Chondrocyte (in vitro differentiated cells): ENCODE results near the gene SMC6. TPM values are rescaled to one million over a fixed set of nuclear protein-coding genes. Genes with fewer than 3 reads are reported as not detected.

ENCODE experiments used
- DNase-seq: peaks from one replicate; pipeline ENCODE4 v3.0.0; 2021; ENCODE audit warnings: mixed read lengths, low spot score
- H3K27ac Mint-ChIP-seq: one replicate; pipeline ENCODE4 v1.8.0; 2021; ENCODE audit warnings: mild to moderate bottlenecking, moderate library complexity, mixed read lengths; ENCODE audit not compliant: unreplicated experiment
- H3K27me3 Mint-ChIP-seq: 2 replicates; pipeline ENCODE4 v1.8.0; 2021; ENCODE audit warnings: low read depth, mixed read lengths
- H3K36me3 Mint-ChIP-seq: 2 replicates; pipeline ENCODE4 v1.8.0; 2021; ENCODE audit warnings: low read depth, mixed read lengths
- H3K4me1 Mint-ChIP-seq: 2 replicates; pipeline ENCODE4 v1.8.0; 2021; ENCODE audit warnings: low read depth, mild to moderate bottlenecking, mixed read lengths
- H3K4me3 Mint-ChIP-seq: one replicate; pipeline ENCODE4 v1.8.0; 2021; ENCODE audit warnings: mild to moderate bottlenecking, moderate library complexity, mixed read lengths; ENCODE audit not compliant: unreplicated experiment
- H3K9me3 Mint-ChIP-seq: 2 replicates; pipeline ENCODE4 v1.8.0; 2021; ENCODE audit warnings: low read depth, mixed read lengths
- CTCF ChIP-seq: fragments of 200-600 bp; sonication (generic); IDR thresholded peaks from 2 replicates; pipeline ENCODE4 v1.5.0; 2021; ENCODE audit warnings: antibody characterized with exemption, mild to moderate bottlenecking, moderate library complexity
- total RNA-seq: library from RNA; stranded (reverse); gene quantifications from 3 replicates; pipeline ENCODE4 v1.2.1, GENCODE V29; 2021

SMC6 gene
- total RNA-seq, 1 donor from 2014 or later, result 21.0 TPM

- no peaks in the 10 kb centered on the region for H3K27me3 Mint-ChIP-seq
- no peaks in the 10 kb centered on the region for H3K9me3 Mint-ChIP-seq
- no peak overlapping the region for H3K4me3 Mint-ChIP-seq
- H3K27ac Mint-ChIP-seq, result no peak overlapping the region
- H3K4me1 Mint-ChIP-seq, result peaks cover 9% of the 10 kb centered on the region
- no peak for DNase-seq
- no peak for TF ChIP-seq CTCF
- no peaks in the 10 kb centered on the region for H3K36me3 Mint-ChIP-seq
These were observed 115.3 kb downstream of the SMC6 start for GRCh38 chr2:17638196-17638743.

DNA sequence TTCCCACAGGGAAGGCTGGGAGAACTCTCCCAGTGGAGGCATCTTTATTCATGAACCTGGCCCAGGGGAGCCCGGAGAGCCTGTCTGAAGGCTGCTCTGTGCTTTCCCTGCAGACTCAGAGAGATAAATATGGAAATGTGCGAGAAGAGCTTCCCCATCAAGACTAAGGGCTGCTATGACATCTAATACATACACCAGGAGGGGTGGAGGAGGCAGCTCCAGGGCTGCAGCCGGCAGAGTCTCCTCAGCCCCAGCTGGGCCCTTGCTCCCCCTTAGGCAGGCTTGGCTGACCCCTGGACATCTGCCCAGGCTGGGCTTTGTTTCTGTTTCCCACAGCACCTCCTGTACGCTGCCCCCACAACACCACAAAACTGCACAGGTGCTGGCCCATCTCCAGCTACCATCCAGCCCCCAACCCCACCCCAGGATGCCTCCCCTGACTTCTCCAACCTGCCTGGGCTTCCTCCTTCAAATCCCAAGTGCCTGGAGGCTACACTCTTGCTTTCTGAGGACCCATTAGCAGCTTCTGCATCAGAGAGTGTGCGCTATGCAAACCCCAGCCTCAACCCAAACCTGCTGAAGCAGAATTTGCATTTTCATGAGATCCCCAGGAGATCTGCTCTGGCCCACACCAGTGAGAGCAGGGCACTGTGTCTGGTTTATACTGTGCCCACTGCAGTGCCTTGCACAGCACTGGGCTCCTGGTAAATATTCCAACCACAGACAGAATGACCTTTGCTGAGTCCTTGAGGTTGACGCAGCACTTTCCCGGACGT lies 116.3 kb downstream of the SMC6 start:
- Mint-ChIP-seq H3K27me3 (no peaks in the 10 kb centered on the region), H3K27ac (no peak overlapping the region), H3K4me3 (no peak overlapping the region), H3K36me3 (no peaks in the 10 kb centered on the region), H3K4me1 (no peaks in the 10 kb centered on the region), H3K9me3 (no peaks in the 10 kb centered on the region)
- DNase-seq, result no peak
- no peak for TF ChIP-seq CTCF

DNA sequence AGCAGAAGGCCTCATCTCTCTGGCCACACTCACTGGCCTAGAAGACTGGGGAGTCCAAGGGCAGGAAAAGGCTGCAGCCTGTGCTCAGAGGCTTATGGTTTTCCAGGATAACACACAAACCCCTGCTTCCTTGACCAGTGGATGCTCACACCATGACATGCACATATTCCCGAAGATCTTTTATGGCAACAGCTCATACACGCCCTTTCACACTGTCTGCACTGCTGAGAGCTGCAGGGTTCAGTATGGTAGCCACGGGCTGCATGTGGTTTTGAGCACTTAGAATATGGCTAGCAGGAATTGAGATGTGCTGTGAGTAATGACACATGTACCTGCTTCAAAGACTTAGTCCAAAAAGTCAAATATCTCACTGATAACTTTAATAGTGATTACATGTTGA lies 117.4 kb downstream of the SMC6 start:
- H3K27ac Mint-ChIP-seq, result no peak overlapping the region
- no peak overlapping the region for H3K4me3 Mint-ChIP-seq
- no peaks in the 10 kb centered on the region for H3K4me1 Mint-ChIP-seq
- no peaks in the 10 kb centered on the region for H3K27me3 Mint-ChIP-seq
- H3K36me3 Mint-ChIP-seq, result no peaks in the 10 kb centered on the region
- H3K9me3 Mint-ChIP-seq, result no peaks in the 10 kb centered on the region
- DNase-seq, result no peak
- no peak for TF ChIP-seq CTCF

DNA sequence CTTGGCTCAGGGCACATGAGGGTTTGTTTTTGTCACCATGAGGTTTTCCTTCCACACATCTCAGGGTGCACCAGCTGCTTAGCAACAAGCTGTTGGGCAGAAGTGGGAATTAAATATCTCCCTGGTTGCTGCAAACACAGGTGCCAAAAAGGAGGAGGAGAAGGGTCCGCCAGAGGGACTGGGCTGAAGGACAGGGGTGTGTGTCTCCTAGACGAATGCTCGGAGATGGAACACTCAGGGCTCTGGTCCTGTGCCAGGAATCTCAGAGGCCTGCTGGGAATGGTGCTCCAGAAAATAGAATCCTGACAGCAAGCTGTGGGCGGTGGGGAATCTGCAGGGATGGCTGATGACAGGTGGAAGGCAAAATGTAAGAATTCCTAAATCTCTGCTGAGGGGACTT lies 118.6 kb downstream of the SMC6 start:
- no peak for TF ChIP-seq CTCF
- Mint-ChIP-seq H3K4me3 (no peak overlapping the region), H3K27me3 (no peaks in the 10 kb centered on the region), H3K36me3 (no peaks in the 10 kb centered on the region), H3K9me3 (no peaks in the 10 kb centered on the region), H3K4me1 (no peaks in the 10 kb centered on the region), H3K27ac (no peak overlapping the region)
- DNase-seq, result no peak

GRCh38 chr2:17630089-17630488 lies 123.5 kb downstream of the SMC6 start:
- Mint-ChIP-seq H3K4me1 (no peaks in the 10 kb centered on the region), H3K36me3 (no peaks in the 10 kb centered on the region), H3K4me3 (no peak overlapping the region), H3K27me3 (no peaks in the 10 kb centered on the region), H3K27ac (no peak overlapping the region), H3K9me3 (no peaks in the 10 kb centered on the region)
- no peak for DNase-seq
- no peak for TF ChIP-seq CTCF
